CD14-positive monocyte (primary cell): Measurements from ENCODE around the gene BLOC1S2. TPM values are rescaled to one million over a fixed set of nuclear protein-coding genes. Genes with fewer than 3 reads are reported as not detected.
A peak's percentile ranks its signal among the peaks of the same experiment; 100 is the strongest.

Experiments
- DNase-seq, 3 donors: peaks; one replicate each; pipeline ENCODE4 v3.0.0-alpha.2; 2011 to 2022
- H2AFZ ChIP-seq: 2 replicates; pipeline ENCODE4 v1.6.0; 2012; ENCODE audit warnings: mild to moderate bottlenecking, low read depth, low read length, inconsistent platforms; ENCODE audit not compliant: insufficient read depth, poor library complexity, severe bottlenecking
- H3K27ac ChIP-seq, 2 donors: 1 replicate in 1 of 2; 2 replicates in 1 of 2; pipeline ENCODE4 v1.5.1; 2012 to 2013; ENCODE audit warnings: low read length in 2 of 2, control low read depth in 1 of 2, inconsistent platforms in 1 of 2, low read depth in 1 of 2, mild to moderate bottlenecking in 1 of 2
- H3K27me3 ChIP-seq, 2 donors: one replicate each; pipeline versions ENCODE4 v1.6.0 to v1.6.1; 2011 to 2013; ENCODE audit warnings: low read length in 2 of 2; ENCODE audit not compliant: control insufficient read depth in 2 of 2, insufficient read depth in 2 of 2
- H3K36me3 ChIP-seq, 2 donors: replicated peaks in 1 of 2; 1 replicate in 1 of 2; 2 replicates in 1 of 2; pipeline versions ENCODE4 v1.5.1 to v1.6.1; 2012 to 2013; ENCODE audit warnings: low read length in 2 of 2, control low read depth in 1 of 2, inconsistent platforms in 1 of 2, mild to moderate bottlenecking in 1 of 2; ENCODE audit not compliant: insufficient read depth in 2 of 2, control insufficient read depth in 1 of 2
- H3K4me1 ChIP-seq, 2 donors: 1 replicate in 1 of 2; 2 replicates in 1 of 2; pipeline versions ENCODE4 v1.5.1 to v1.6.1; 2012 to 2013; ENCODE audit warnings: low read length in 2 of 2, control low read depth in 1 of 2, inconsistent platforms in 1 of 2, mild to moderate bottlenecking in 1 of 2, moderate library complexity in 1 of 2; ENCODE audit not compliant: insufficient read depth in 2 of 2, control insufficient read depth in 1 of 2
- H3K4me2 ChIP-seq: replicated peaks from 2 replicates; pipeline ENCODE3; 2012; ENCODE audit warnings: low read length, moderate library complexity, mild to moderate bottlenecking; ENCODE audit not compliant: poor library complexity, severe bottlenecking; ENCODE audit errors: extremely low read depth
- H3K4me3 ChIP-seq, 3 experiments: fragments of 200-600 bp in 1 of 3; sonication (generic) in 1 of 3; replicated peaks in 1 of 3; 1 replicate in 2 of 3; 2 replicates in 1 of 3; pipeline ENCODE4 v1.5.1; 2011 to 2013; ENCODE audit warnings: low read length in 3 of 3, mild to moderate bottlenecking in 3 of 3, control low read depth in 2 of 3, low read depth in 2 of 3, inconsistent platforms in 1 of 3, moderate library complexity in 1 of 3
- H3K79me2 ChIP-seq: 2 replicates; pipeline ENCODE4 v1.6.0; 2012; ENCODE audit warnings: mild to moderate bottlenecking, control low read depth, inconsistent platforms, low read length, moderate library complexity; ENCODE audit not compliant: insufficient read depth
- H3K9ac ChIP-seq: 2 replicates; pipeline ENCODE4 v1.6.0; 2017; ENCODE audit warnings: low read length, mild to moderate bottlenecking; ENCODE audit not compliant: insufficient read depth, poor library complexity, severe bottlenecking
- H3K9me3 ChIP-seq, 2 donors: replicated peaks in 1 of 2; 1 replicate in 1 of 2; 2 replicates in 1 of 2; pipeline versions ENCODE4 v1.5.1 to v1.6.1; 2012 to 2013; ENCODE audit warnings: low read length in 2 of 2, control low read depth in 1 of 2; ENCODE audit not compliant: control insufficient read depth in 1 of 2, insufficient read depth in 1 of 2
- H4K20me1 ChIP-seq: 2 replicates; pipeline ENCODE4 v1.6.0; 2012; ENCODE audit warnings: mild to moderate bottlenecking, low read length, control low read depth, moderate library complexity; ENCODE audit not compliant: insufficient read depth
- H3K27ac Mint-ChIP-seq, 7 donors: one replicate each; pipeline ENCODE4 v1.8.0; 2020; ENCODE audit warnings: mild to moderate bottlenecking in 7 of 7, mixed read lengths in 7 of 7, moderate library complexity in 6 of 7, inconsistent platforms in 2 of 7
- H3K27me3 Mint-ChIP-seq, 3 donors: one replicate each; pipeline ENCODE4 v1.8.0; 2021 to 2022; ENCODE audit warnings: low read depth in 3 of 3, mild to moderate bottlenecking in 3 of 3, mixed read lengths in 3 of 3, moderate library complexity in 3 of 3, inconsistent platforms in 1 of 3
- H3K36me3 Mint-ChIP-seq, 2 donors: one replicate each; pipeline ENCODE4 v1.8.0; 2020; ENCODE audit warnings: mixed read lengths in 2 of 2, inconsistent platforms in 1 of 2, mild to moderate bottlenecking in 1 of 2
- H3K4me1 Mint-ChIP-seq: one replicate; pipeline ENCODE4 v1.8.0; 2020; ENCODE audit warnings: mild to moderate bottlenecking, mixed read lengths
- H3K4me3 Mint-ChIP-seq, 2 donors: one replicate each; pipeline ENCODE4 v1.8.0; 2020; ENCODE audit warnings: mild to moderate bottlenecking in 2 of 2, mixed read lengths in 2 of 2, moderate library complexity in 1 of 2
- H3K9me3 Mint-ChIP-seq, 7 donors: one replicate each; pipeline ENCODE4 v1.8.0; 2020 to 2022; ENCODE audit warnings: mixed read lengths in 7 of 7, mild to moderate bottlenecking in 6 of 7, moderate library complexity in 6 of 7, inconsistent platforms in 2 of 7
- WGBS: methylation state at CpG from one replicate; pipeline ENCODE4 v1.1.5; 2013; ENCODE audit warnings: missing lambda C conversion rate; ENCODE audit not compliant: insufficient coverage; 5-methylcytosine and 5-hydroxymethylcytosine counted together
- intact Hi-C, 2 donors: fragments of 100-400 bp; cut with micrococcal nuclease; formaldehyde crosslinking; loops; one replicate each; pipeline versions ENCODE4 v1.15.0 to v1.15.1; 2023
- polyA plus RNA-seq, 3 donors: library from polyadenylated mRNA; depleted of rRNA in 1 of 3; unstranded in 2 of 3; stranded (reverse) in 1 of 3; fragments of 300-500 nt in 2 of 3; fragments of >200 nt in 1 of 3; fragmentation: Illumina TruSeq in 2 of 3; gene quantifications; 1 replicate in 2 of 3; 2 replicates in 1 of 3; pipeline ENCODE4 v1.2.3, GENCODE V29; 2012 to 2021
- TF ChIP-seq, protein P1 (sequence below): fragments of 200-600 bp; IDR thresholded peaks from one replicate; pipeline ENCODE4 v1.8.0; 2022; ENCODE audit warnings: antibody characterized with exemption, mild to moderate bottlenecking

Gene BLOC1S2
- polyA plus RNA-seq, 3 donors: 37.9 to 142 (median 111) TPM

DNA sequence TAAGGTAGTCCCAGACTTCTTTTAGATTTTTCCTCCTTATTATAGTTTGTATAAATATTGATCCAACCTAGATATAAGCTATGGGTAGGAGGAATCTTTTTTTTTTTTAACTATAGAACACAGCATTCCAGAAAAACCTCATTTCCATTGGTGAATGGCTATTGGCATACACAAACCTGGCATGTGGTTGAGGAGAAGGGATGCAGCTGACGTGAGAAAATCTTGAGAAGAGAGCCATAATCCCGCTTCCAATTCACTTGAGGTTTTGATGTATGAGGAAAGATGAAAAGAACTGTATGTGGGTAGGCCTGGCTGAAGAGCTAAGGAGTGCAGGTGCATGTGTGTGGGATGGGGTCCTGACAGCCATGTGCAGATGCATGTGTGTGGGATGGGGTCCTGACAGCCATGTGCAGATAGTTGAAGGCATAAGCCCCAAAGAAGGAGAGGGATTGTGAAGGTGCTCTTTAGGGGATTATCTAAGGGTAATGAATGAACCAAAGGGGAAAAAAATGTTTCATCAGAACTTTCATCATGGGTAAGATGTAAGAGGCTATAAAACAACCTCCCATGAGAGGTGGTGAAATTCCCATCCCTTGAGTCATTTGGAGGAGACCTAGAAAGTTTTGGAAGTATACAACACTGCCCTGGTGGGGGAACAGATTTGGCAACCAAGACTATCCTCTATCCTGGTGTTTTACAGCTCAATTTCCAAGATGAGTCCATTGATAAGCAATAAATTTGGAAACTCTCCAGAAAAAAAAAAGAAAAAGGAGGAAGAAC is 47.4 kb upstream of the BLOC1S2 start:
- intact Hi-C loops: loop anchor here in 1 of 2 donors (5.0 kb wide), 1 partner anchor 37 kb away; no protein-coding TSS in a partner anchor
- no peaks in the 10 kb centered on the region for H3K27me3 ChIP-seq
- TF ChIP-seq, protein P1, sequence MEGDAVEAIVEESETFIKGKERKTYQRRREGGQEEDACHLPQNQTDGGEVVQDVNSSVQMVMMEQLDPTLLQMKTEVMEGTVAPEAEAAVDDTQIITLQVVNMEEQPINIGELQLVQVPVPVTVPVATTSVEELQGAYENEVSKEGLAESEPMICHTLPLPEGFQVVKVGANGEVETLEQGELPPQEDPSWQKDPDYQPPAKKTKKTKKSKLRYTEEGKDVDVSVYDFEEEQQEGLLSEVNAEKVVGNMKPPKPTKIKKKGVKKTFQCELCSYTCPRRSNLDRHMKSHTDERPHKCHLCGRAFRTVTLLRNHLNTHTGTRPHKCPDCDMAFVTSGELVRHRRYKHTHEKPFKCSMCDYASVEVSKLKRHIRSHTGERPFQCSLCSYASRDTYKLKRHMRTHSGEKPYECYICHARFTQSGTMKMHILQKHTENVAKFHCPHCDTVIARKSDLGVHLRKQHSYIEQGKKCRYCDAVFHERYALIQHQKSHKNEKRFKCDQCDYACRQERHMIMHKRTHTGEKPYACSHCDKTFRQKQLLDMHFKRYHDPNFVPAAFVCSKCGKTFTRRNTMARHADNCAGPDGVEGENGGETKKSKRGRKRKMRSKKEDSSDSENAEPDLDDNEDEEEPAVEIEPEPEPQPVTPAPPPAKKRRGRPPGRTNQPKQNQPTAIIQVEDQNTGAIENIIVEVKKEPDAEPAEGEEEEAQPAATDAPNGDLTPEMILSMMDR: no peak
- Mint-ChIP-seq H3K4me1 (peaks cover 12% of the 10 kb centered on the region), H3K36me3 (no peaks in the 10 kb centered on the region), H3K4me3 (no peak overlapping the region), H3K27me3 (peaks cover 14 to 16% (median 15%) of the 10 kb centered on the region in 3 donors), H3K9me3 (peaks cover 0 to 2% (median 0%) of the 10 kb centered on the region in 7 donors), H3K27ac (peak overlapping the region in 1 of 7 donors; percentile 33)
- H3K79me2 ChIP-seq: no peaks in the 10 kb centered on the region
- H3K4me1 ChIP-seq: peaks cover 5% of the 10 kb centered on the region in 2 donors
- no peak overlapping the region for H3K4me2 ChIP-seq
- H2AFZ ChIP-seq: no peak overlapping the region
- H4K20me1 ChIP-seq: no peaks in the 10 kb centered on the region
- no peak overlapping the region for H3K27ac ChIP-seq
- no peak overlapping the region for H3K9ac ChIP-seq
- H3K4me3 ChIP-seq: no peak overlapping the region
- 100% methylated on average over 1 of the region's 2 CpGs for WGBS
- H3K9me3 ChIP-seq: no peaks in the 10 kb centered on the region
- no peaks in the 10 kb centered on the region for H3K36me3 ChIP-seq
- DNase-seq: no peak

DNA sequence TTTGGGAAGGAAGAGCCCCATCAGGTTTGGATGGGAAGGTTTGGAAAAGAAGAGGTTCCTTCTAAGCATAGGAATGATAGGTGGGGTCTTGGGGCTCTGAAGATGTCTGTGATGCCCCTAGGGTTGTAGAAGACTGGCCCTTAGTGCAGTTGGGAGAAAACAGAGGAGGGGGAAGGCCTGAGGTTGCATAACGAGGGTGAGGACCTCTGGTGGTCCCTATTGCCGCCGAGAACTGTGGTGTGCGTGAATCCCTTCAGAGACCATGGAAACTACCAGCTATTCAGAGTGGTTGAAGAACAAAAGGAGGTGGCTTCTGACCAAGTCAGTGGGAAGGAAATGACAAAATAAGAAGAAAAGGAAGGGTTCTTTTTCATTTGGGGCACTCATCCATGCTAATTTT is 46.6 kb upstream of the BLOC1S2 start:
- Mint-ChIP-seq H3K4me3 (no peak overlapping the region), H3K36me3 (no peaks in the 10 kb centered on the region), H3K4me1 (peaks cover 6% of the 10 kb centered on the region), H3K9me3 (peaks cover 0 to 2% (median 0%) of the 10 kb centered on the region in 7 donors), H3K27me3 (peaks cover 14 to 16% (median 15%) of the 10 kb centered on the region in 3 donors), H3K27ac (peak overlapping the region in 1 of 7 donors; percentile 23)
- 73% methylated on average over 4 of the region's 4 CpGs for WGBS
- no peaks in the 10 kb centered on the region for H3K27me3 ChIP-seq
- no peak overlapping the region for H2AFZ ChIP-seq
- H3K9me3 ChIP-seq: no peaks in the 10 kb centered on the region
- H4K20me1 ChIP-seq: no peaks in the 10 kb centered on the region
- no peak overlapping the region for H3K9ac ChIP-seq
- no peaks in the 10 kb centered on the region for H3K36me3 ChIP-seq
- no peak overlapping the region for H3K4me3 ChIP-seq
- H3K79me2 ChIP-seq: no peaks in the 10 kb centered on the region
- no peaks in the 10 kb centered on the region for H3K4me1 ChIP-seq
- no peak overlapping the region for H3K4me2 ChIP-seq
- TF ChIP-seq, protein P1: no peak
- no peak overlapping the region for H3K27ac ChIP-seq
- no peak for DNase-seq
- intact Hi-C loops: loop anchor here in 1 of 2 donors (5.0 kb wide), 1 partner anchor 36 kb away; no protein-coding TSS in a partner anchor
